ENCODE measurements around the gene DLG2. TPM values are rescaled to one million over a fixed set of nuclear protein-coding genes. Genes with fewer than 3 reads are reported as not detected.
"Not testable (repeated sequence)": the region's sequence is repeated elsewhere in the genome, so short reads cannot be mapped to it uniquely, and the experiment has no call there.

Gene DLG2
- total RNA-seq, 2 experiments from 2014 or later, result 6.9 to 8.2 TPM

DNA sequence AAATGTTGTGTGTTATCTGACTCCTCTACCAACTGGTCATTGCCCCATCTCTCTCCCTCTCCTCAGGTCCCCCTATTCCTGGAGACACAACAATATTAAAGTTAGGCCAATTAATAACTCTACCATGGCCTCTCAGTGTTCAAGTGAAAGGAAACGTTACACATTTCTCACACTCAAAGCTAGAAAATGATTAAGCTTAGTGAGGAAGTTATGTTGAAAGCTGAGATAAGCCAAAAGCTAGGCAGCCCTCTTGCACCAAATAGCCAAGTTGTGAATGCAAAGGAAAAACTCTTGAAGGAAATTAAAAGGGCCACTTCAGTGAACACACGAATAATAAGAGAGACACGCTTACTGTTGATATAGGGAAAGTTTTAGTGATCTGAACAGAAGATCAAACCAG is 6.9 kb downstream of the DLG2 start:
- intact Hi-C loops (cut with micrococcal nuclease; ENCODE audit: unreplicated experiment), result loop anchor here (10.0 kb wide), 1 partner anchor 445 kb away; the partner anchor contains the start of gene PICALM
- Histone ChIP-seq H3K4me3 (ENCODE audit: low read depth, low read length, poor library complexity, severe bottlenecking) (no peak overlapping the region), H3K9me2 (ENCODE audit: insufficient read depth, low read length) (no peaks in the 10 kb centered on the region), H2AFZ (ENCODE audit: low read length) (no peak overlapping the region), H3K36me3 (ENCODE audit: insufficient read depth, low read length) (no peaks in the 10 kb centered on the region), H3K4me1 (ENCODE audit: insufficient read depth, low read length, poor library complexity, severe bottlenecking) (peaks cover 4% of the 10 kb centered on the region), H4K20me1 (ENCODE audit: insufficient read depth, low read length) (no peaks in the 10 kb centered on the region), H3K9me3 (ENCODE audit: low read length) (no peaks in the 10 kb centered on the region), H3K4me2 (ENCODE audit: low read length) (no peak overlapping the region), H3K79me2 (ENCODE audit: insufficient read depth, low read depth, low read length) (no peaks in the 10 kb centered on the region), H3K27ac (ENCODE audit: low read depth, low read length, poor library complexity, severe bottlenecking) (no peak overlapping the region)
- TF ChIP-seq, protein P1, sequence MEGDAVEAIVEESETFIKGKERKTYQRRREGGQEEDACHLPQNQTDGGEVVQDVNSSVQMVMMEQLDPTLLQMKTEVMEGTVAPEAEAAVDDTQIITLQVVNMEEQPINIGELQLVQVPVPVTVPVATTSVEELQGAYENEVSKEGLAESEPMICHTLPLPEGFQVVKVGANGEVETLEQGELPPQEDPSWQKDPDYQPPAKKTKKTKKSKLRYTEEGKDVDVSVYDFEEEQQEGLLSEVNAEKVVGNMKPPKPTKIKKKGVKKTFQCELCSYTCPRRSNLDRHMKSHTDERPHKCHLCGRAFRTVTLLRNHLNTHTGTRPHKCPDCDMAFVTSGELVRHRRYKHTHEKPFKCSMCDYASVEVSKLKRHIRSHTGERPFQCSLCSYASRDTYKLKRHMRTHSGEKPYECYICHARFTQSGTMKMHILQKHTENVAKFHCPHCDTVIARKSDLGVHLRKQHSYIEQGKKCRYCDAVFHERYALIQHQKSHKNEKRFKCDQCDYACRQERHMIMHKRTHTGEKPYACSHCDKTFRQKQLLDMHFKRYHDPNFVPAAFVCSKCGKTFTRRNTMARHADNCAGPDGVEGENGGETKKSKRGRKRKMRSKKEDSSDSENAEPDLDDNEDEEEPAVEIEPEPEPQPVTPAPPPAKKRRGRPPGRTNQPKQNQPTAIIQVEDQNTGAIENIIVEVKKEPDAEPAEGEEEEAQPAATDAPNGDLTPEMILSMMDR (conservative IDR thresholded peaks at IDR 0.05; ENCODE audit: low read length), result no peak
- TF ChIP-seq EZH2phosphoT487 (IDR thresholded peaks at IDR 0.05; ENCODE audit: borderline replicate concordance, low read depth, low read length), result no peak
- POLR2A ChIA-PET, result interaction anchor here (0.6 to 0.7 kb wide), 3 partner anchors 28 to 253 kb away, joined by 3 to 7 read pairs (median 3); no protein-coding TSS in a partner anchor
- DNase-seq (ENCODE audit: low spot score), result no peak
- CTCF ChIA-PET (ENCODE audit: unreplicated experiment), result interaction anchor here (0.5 kb wide), 1 partner anchor 869 kb away, joined by 3 read pairs; no protein-coding TSS in a partner anchor
- BruUV-seq (replicated peaks), result no TSS peak

DNA sequence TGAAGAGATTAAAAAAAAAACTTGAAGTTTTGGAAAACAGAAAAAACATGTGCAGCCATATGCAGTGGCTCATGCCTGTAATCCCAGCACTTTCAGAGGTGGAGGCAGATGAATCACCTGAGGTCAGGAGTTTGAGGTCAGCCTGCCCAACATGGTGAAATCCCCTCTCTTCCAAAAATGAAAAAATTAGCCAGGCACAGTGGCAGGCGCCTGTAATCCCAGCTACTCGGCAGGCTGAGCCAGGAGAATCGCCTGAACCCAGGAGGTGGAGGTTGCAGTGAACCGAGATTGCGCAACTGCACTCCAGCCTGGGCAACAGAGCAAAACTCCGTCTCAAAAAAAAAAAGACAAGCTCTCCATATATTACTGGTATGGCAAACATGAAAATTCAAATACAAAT is 7.6 kb downstream of the DLG2 start:
- Histone ChIP-seq H3K4me1 (ENCODE audit: insufficient read depth, low read length, poor library complexity, severe bottlenecking) (no peaks in the 10 kb centered on the region), H2AFZ (ENCODE audit: low read length) (no peak overlapping the region), H3K36me3 (ENCODE audit: insufficient read depth, low read length) (no peaks in the 10 kb centered on the region), H3K9me3 (ENCODE audit: low read length) (no peaks in the 10 kb centered on the region), H3K4me2 (ENCODE audit: low read length) (no peak overlapping the region), H3K4me3 (ENCODE audit: low read depth, low read length, poor library complexity, severe bottlenecking) (no peak overlapping the region), H3K9me2 (ENCODE audit: insufficient read depth, low read length) (no peaks in the 10 kb centered on the region), H3K27ac (ENCODE audit: low read depth, low read length, poor library complexity, severe bottlenecking) (no peak overlapping the region), H3K79me2 (ENCODE audit: insufficient read depth, low read depth, low read length) (no peaks in the 10 kb centered on the region), H4K20me1 (ENCODE audit: insufficient read depth, low read length) (no peaks in the 10 kb centered on the region)
- ChIA-PET CTCF (ENCODE audit: unreplicated experiment) (no interaction called here), POLR2A (interaction anchor here (0.6 to 1.0 kb wide), 3 partner anchors 44 to 233 kb away, joined by 3 read pairs; no protein-coding TSS in a partner anchor)
- no peak for DNase-seq (ENCODE audit: low spot score)
- intact Hi-C loops (cut with micrococcal nuclease; ENCODE audit: unreplicated experiment), result no loop called here
- BruUV-seq (replicated peaks), result no TSS peak
- no peak for TF ChIP-seq EZH2phosphoT487 (IDR thresholded peaks at IDR 0.05; ENCODE audit: borderline replicate concordance, low read depth, low read length)
- TF ChIP-seq, protein P1 (conservative IDR thresholded peaks at IDR 0.05; ENCODE audit: low read length), result no peak

DNA sequence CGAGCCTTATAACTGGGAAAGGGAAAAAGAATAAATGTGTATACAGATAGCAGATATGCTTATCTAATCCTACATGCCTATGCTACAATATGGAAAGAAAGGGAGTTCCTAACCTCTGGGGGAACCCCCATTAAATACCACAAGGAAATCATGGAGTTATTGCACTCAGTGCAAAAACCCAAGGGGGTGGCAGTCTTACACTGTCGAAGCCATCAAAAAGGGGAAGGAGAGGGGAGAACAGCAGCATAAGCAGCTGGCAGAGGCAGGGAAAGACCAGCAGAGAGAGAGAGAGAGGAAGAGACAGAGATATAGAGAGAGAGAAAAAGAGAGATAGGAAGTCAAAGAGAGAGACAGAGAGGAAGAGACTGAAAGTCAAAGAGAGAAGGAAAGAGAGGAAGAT is 15.5 kb downstream of the DLG2 start:
- H3K4me1 ChIP-seq (ENCODE audit: insufficient read depth, low read length, poor library complexity, severe bottlenecking); POLR2A ChIA-PET; H3K36me3 ChIP-seq (ENCODE audit: insufficient read depth, low read length); CTCF ChIA-PET (ENCODE audit: unreplicated experiment); DNase-seq (ENCODE audit: low spot score); H2AFZ ChIP-seq (ENCODE audit: low read length); intact Hi-C loops (cut with micrococcal nuclease; ENCODE audit: unreplicated experiment); H3K79me2 ChIP-seq (ENCODE audit: insufficient read depth, low read depth, low read length); H3K4me2 ChIP-seq (ENCODE audit: low read length); H3K4me3 ChIP-seq (ENCODE audit: low read depth, low read length, poor library complexity, severe bottlenecking); H4K20me1 ChIP-seq (ENCODE audit: insufficient read depth, low read length); H3K9me2 ChIP-seq (ENCODE audit: insufficient read depth, low read length); H3K27ac ChIP-seq (ENCODE audit: low read depth, low read length, poor library complexity, severe bottlenecking); H3K9me3 ChIP-seq (ENCODE audit: low read length); BruUV-seq (replicated peaks): not testable (repeated sequence)

DNA sequence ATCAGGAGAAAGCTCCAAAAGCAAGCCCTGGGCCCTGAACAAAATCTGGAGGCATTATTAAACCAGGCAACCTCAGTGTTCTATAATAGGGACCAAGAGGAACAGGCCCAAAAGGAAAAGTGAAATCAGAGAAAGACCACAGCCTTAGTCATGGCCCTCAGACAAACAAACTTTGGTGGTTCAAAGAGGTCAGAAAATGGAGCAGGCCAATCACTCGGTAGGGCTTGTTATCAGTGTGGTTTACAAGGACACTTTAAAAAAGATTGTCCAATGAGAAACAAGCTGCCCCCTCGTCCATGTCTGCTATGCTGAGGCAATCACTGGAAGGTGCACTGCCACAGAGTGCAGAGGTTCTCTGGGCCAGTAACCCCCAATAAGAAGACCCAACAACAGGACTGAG is 17.9 kb downstream of the DLG2 start:
- POLR2A ChIA-PET; CTCF ChIA-PET (ENCODE audit: unreplicated experiment); H4K20me1 ChIP-seq (ENCODE audit: insufficient read depth, low read length); H3K4me3 ChIP-seq (ENCODE audit: low read depth, low read length, poor library complexity, severe bottlenecking); DNase-seq (ENCODE audit: low spot score); H3K36me3 ChIP-seq (ENCODE audit: insufficient read depth, low read length); H3K79me2 ChIP-seq (ENCODE audit: insufficient read depth, low read depth, low read length); H3K27ac ChIP-seq (ENCODE audit: low read depth, low read length, poor library complexity, severe bottlenecking); intact Hi-C loops (cut with micrococcal nuclease; ENCODE audit: unreplicated experiment); H3K9me2 ChIP-seq (ENCODE audit: insufficient read depth, low read length); H2AFZ ChIP-seq (ENCODE audit: low read length); H3K9me3 ChIP-seq (ENCODE audit: low read length); H3K4me1 ChIP-seq (ENCODE audit: insufficient read depth, low read length, poor library complexity, severe bottlenecking); H3K4me2 ChIP-seq (ENCODE audit: low read length); BruUV-seq (replicated peaks): not testable (repeated sequence)

DNA sequence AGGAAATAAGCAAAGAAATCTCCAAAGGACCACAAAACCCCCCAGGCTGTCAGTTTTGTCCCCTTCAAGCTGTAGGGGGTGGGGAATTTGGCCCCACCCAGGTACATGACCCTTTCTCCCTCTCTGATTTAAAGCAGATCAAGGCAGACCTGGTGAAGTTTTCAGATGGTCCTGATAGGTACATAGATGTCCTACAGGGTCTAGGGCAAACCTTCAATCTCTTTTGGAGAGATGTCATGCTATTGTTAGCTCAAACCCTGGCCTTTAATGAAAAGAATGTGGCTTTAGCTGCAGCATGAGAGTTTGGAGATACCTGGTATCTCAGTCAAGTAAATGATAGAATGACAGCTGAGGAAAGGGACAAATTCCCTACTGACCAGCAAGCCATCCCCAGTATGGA is 18.5 kb downstream of the DLG2 start:
- H3K4me2 ChIP-seq (ENCODE audit: low read length); H3K4me1 ChIP-seq (ENCODE audit: insufficient read depth, low read length, poor library complexity, severe bottlenecking); H3K9me2 ChIP-seq (ENCODE audit: insufficient read depth, low read length); H2AFZ ChIP-seq (ENCODE audit: low read length); H4K20me1 ChIP-seq (ENCODE audit: insufficient read depth, low read length); intact Hi-C loops (cut with micrococcal nuclease; ENCODE audit: unreplicated experiment); H3K27ac ChIP-seq (ENCODE audit: low read depth, low read length, poor library complexity, severe bottlenecking); BruUV-seq (replicated peaks); H3K79me2 ChIP-seq (ENCODE audit: insufficient read depth, low read depth, low read length); H3K9me3 ChIP-seq (ENCODE audit: low read length); DNase-seq (ENCODE audit: low spot score); H3K36me3 ChIP-seq (ENCODE audit: insufficient read depth, low read length); H3K4me3 ChIP-seq (ENCODE audit: low read depth, low read length, poor library complexity, severe bottlenecking); CTCF ChIA-PET (ENCODE audit: unreplicated experiment): not testable (repeated sequence)
- POLR2A ChIA-PET, result interaction anchor here (0.6 kb wide), 1 partner anchor 17 kb away, joined by 3 read pairs; no protein-coding TSS in a partner anchor
